CD4-positive, alpha-beta T cell treated with Interferon gamma for 1 hour (primary cell): Measurements from ENCODE around the gene ACTL10.
"Not testable (repeated sequence)": the region's sequence is repeated elsewhere in the genome, so short reads cannot be mapped to it uniquely, and the experiment has no call there.

Source experiments
- DNase-seq: peaks from one replicate; pipeline ENCODE4 v3.0.0-alpha.2; 2020

ACTL10 gene

GRCh38 chr20:33666293-33667244 lies at the start of gene ACTL10:
TSS of gene ACTL10 (plus strand) at chr20:33666943. CDS start at chr20:33667498, 555 bp downstream.
- peak; percentile 91 for DNase-seq

GRCh38 chr20:33621717-33622400 lies 44.9 kb upstream of the ACTL10 start:
- no peak for DNase-seq

DNA sequence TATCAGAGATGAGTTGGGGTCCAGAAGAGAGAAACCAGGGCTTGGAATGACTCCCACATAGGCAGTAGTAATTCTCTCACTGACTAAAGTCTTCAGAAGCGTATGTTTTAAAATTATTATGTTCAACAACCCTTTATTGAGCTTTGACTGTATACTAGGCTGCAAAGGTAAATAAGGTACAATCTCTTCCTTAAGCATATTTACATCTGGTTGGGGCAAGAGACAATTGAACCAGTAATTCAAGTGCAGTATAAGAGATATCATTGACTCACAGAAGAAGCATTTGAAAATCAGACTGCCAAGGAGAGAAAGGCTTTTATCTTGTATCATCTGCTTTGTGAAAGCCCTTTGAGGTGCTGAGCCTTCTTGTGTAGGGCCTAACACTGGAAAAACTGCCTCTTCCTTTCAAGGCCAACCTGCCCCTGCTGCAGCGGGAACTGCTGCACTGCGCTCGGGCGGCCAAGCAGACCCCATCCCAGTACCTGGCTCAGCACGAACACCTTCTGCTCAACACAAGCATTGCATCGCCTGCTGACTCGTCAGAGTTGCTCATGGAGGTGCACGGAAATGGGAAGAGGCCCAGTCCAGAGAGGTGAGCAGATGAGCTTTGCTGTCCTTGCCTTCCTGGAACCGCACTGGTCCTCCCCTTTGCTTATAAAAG lies 43.9 kb upstream of the ACTL10 start:
- no peak for DNase-seq

DNA sequence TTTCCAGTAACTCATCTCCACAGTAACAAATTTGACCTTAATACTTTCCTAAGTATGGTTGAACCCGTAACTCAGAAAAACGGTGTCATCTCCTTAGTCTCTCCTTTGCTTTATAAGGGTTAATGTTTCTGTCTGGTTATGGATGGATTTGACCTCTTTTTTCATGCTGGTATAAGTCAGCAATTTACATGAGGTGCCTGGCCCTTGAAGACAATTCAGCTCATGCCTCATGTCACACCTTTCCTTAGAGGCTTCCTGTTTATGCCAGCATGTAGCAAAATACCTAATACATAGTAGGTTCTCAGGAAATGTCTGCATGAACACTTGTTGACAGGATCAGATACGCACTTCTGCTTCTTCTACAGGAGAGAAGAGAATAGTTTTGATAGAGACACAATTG lies 42.3 kb upstream of the ACTL10 start:
- DNase-seq: no peak

GRCh38 chr20:33626190-33626589 lies 40.6 kb upstream of the ACTL10 start:
- DNase-seq: no peak

GRCh38 chr20:33627577-33628216 lies 39.0 kb upstream of the ACTL10 start:
- no peak for DNase-seq

DNA sequence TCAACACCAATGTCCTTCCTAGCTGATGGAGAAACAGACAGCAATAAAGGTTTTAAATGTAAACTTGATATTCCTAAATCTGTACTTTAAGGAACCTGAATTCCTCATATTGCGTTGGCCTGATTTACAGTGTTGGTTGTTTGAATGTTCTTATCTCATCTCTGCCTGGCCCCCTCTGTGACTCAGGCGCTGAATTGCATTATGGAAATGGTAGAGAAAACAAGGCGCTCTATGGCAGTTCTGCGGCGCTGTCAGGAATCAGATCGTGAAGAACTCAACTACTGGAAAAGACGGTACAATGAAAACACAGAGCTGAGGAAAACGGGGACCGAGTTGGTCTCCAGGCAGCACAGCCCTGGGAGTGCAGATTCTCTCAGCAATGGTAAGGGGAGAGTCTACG lies 37.2 kb upstream of the ACTL10 start:
- no peak for DNase-seq

GRCh38 chr20:33629979-33630378 lies 36.8 kb upstream of the ACTL10 start:
- DNase-seq: no peak

DNA sequence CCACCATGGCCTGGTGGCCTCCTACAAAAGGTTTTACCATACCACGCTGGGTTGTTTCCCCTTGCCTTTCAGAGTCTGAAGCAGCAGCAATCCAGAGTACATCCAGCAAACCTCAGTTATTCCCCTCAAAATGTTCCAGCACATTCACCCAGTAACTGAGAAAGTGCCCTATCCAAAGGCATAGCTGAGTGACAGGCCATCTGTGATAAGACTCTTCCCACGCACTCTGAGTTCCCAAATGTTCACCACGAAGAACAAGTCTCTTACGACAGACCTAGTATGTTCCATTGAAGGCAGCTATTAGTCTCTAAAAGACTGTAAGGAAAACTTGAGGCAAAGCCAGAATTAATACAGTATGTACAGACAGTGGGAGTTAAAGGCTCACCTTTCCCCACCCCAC lies 36.2 kb upstream of the ACTL10 start:
- no peak for DNase-seq

DNA sequence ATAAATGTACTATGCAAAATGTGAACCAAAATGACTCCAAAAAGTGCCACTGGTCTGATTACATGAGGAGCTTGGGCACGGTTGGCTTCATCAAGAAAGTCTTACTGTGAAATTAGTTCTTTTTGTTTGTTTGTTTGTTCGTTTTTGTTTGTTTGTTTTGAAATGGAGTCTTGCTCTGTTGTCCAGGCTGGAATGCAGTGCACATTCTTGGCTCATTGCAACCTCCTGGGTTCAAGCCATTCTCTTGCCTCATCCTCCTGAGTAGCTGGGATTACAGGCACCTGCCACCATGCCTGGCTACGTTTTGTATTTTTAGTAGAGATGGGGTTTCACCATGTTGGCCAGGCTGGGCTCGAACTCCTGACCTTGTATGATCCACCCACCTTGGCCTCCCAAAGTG lies 34.8 kb upstream of the ACTL10 start:
- DNase-seq: not testable (repeated sequence)

- no peak for DNase-seq
These were observed 31.4 kb upstream of the ACTL10 start for GRCh38 chr20:33635341-33635740.

DNA sequence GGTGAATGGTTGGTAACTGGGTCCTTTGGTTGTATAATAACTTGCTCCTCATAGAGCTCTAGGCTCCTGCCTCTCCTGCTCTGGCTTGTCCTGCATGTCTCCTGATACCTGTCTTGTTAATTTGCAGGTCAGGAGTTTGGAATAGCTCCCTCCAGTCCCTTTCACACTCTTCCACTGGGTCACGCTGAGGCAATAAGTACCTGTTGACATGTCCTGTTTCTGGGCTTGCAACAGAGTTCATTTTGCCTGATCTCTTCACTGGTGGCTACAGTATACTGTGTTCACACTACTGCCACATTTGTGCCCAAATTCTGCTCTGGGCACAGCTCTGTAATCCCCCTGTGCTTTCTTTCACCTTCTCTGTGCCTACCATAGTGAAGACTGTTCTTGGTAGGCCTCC lies 30.0 kb upstream of the ACTL10 start:
- DNase-seq: no peak

DNA sequence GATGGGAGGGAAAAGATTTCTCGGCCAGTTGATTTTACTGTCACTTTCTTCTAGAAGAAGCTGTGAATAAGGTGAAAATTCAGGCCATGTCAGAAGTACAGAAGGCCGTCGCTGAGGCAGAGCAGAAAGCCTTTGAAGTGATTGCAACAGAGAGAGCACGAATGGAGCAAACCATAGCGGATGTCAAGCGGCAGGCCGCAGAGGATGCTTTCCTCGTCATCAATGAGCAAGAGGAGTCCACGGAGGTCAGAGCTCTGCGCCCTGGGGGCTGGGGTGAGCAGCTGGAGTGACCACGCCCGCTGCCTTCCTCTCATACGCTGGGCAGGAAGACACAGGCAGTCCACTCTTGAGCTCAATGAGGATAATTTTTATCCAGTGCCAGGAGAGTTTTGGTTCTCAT lies 26.5 kb upstream of the ACTL10 start:
- no peak for DNase-seq

- no peak for DNase-seq
These were observed 22.3 kb upstream of the ACTL10 start for GRCh38 chr20:33644313-33645071.

DNA sequence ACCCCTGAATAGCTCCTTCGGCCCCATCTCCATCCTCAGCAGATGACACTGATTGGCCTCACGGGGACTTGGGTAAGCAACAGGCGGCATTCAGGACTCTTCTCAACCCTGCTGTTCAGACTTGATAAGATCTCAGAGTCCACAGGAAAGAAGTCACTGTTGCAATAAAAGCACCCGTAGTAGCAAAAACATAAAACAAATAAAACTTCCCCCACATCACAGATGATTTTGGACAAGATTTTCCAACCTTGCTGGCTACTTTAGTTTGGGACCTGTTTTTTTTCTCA lies 21.7 kb upstream of the ACTL10 start:
- DNase-seq: no peak

DNA sequence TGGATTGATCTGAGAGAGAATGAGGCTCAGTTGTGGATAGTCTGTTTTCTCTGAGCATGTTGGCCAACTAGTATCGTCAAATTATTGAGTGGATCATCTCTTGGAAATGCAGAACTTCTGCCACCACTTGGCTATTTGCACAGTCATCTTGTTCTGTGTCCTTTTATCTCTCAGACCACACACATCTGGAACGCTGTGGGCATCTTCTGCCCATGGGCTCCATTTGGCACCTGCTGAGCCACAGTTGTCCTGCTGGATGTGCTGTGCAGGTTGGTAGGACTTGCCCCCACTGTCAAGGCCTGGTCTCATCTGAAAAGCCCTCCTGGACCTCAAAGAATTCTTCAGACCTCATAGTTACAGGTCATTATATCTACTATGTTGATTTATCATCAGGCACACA lies 21.3 kb upstream of the ACTL10 start:
- DNase-seq: no peak

GRCh38 chr20:33646191-33646590 lies 20.6 kb upstream of the ACTL10 start:
- DNase-seq: no peak

- not testable (repeated sequence) for DNase-seq
These were observed 19.7 kb upstream of the ACTL10 start for GRCh38 chr20:33646959-33647602.

DNA sequence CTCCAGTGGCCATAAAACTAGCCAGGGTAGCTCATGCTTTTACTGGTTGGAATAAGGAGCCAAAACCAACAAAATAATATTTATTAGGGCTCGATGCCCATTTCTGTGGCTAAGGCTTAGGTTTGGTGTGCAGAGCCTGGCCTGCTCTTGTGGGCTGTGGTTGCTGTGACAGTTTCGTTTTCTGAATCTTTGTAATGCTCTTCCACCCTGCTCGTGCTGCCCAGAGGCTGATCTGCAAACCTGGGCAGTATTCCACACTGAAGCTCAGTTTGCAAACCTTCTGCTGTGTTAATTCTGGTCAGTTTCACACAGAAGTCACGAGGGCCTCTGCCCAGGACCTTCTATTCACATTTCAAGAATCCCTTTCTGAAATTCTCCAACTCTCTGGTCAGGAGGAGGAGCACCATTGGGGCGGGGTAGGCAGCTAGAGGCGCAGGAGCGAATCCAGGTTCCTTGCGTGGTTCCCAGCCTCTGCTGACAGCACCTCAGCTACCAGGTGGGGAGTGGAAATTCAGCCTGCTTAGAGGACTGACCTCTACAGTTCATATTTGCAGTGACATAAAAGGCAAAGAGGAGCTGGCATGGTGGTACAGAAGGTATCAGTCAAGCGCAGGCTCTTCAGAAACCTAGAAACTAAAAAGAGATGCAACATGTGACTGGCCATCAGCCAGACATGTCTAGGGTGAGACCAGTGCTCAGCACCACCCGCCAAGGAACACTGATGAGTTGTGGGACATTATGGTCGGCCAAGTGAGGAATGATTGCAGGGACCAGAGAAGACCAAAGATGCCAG lies 18.9 kb upstream of the ACTL10 start:
- no peak for DNase-seq

DNA sequence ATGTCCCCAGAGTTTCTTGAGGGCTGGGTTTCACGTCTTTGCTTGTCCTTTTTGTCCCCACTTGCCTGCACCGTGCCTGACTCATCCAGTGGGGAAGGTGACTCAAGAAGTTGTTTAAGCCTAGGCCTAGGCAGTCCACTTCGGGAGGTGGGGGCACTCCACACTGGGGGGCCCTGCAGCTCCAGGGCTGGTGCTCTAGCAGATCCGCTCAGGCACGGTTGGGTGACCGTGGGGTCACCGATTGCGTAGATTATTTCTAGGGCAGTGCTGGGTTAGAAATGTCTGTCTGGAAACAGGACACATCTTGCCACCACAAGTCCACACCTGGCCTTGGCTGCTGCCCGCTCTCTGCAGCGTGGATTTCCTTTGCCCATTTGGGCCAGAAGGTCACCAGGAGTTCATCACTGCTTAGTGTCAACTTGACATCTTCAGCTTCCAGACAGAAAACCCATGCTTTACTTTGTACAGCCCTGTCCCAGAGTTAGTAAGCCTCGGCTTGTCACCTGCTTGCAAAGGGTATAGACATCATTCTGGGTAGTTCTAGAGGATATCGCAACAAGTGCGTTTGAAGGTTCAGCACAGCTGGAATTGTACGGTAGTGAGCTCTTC lies 18.2 kb upstream of the ACTL10 start:
- no peak for DNase-seq

- DNase-seq: no peak
These were observed 17.5 kb upstream of the ACTL10 start for GRCh38 chr20:33649201-33649681.
